ENCODE results near the gene SPECC1L. TPM values are rescaled to one million over a fixed set of nuclear protein-coding genes. Genes with fewer than 3 reads are reported as not detected.

Gene SPECC1L
- total RNA-seq, 1 experiment from 2014 or later = 40.8 TPM

DNA sequence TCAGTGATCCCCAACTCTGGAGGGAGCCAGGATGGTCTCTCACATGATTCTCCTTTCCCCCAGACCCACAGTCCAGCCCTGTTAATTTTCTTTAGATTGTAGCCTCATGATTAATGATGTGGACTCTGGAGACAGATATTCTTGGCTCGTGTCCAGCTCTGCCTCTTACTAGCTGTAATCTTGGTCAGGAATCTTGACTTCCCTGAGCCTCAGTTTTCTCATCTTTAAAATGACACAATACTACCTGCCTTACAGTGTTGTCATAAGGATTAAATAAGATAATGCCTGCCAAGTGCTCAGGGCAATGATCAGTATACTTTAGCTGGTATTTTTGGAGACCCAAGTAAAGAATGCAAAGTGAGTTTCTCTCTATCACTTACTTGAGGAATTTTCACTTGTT is 60.0 kb downstream of the SPECC1L start:
- intact Hi-C loops (cut with micrococcal nuclease) = no loop called here
- CTCF ChIA-PET = no interaction called here

More for the DNA sequence above, 60.0 kb downstream of the SPECC1L start:
- ChIA-PET RAD21 (ENCODE audit: low non-redundant PET in 1 of 2, low total read pairs in 2 of 2, uncharacterized antibody in 2 of 2, unreplicated experiment in 2 of 2) (no interaction called here), POLR2A (no interaction called here)
- no peaks in the 10 kb centered on the region for H3K27me3 ChIP-seq (ENCODE audit: insufficient read depth, low read length)
- no peak overlapping the region for H3K9ac ChIP-seq (ENCODE audit: low read length)
- BruUV-seq (replicated peaks) = no TSS peak
- TF ChIP-seq EGR1 (IDR thresholded peaks at IDR 0.05; ENCODE audit: low read depth) (no peak), POLR2AphosphoS5 (IDR thresholded peaks at IDR 0.05; ENCODE audit: low read depth, low read length) (no peak), EZH2 (IDR thresholded peaks at IDR 0.05) (no peak), CEBPB (IDR thresholded peaks at IDR 0.05; ENCODE audit: low read depth) (no peak), MAX (IDR thresholded peaks at IDR 0.05) (no peak), SIN3A (IDR thresholded peaks at IDR 0.05; ENCODE audit: low read depth) (no peak), ZFX (IDR thresholded peaks at IDR 0.05) (no peak), SRF (IDR thresholded peaks at IDR 0.05; ENCODE audit: low read depth) (no peak), ZBTB33 (IDR thresholded peaks at IDR 0.05; ENCODE audit: extremely low read depth, insufficient replicate concordance, low read length) (no peak)
- H3K4me2 ChIP-seq (ENCODE audit: low read length) = no peak overlapping the region
- peaks cover 32 to 47% of the 10 kb centered on the region in 2 experiments for H3K36me3 ChIP-seq (ENCODE audit: control insufficient read depth in 1 of 2, insufficient read depth in 2 of 2, low read length in 2 of 2)
- H2AFZ ChIP-seq (ENCODE audit: low read depth, low read length, poor library complexity, severe bottlenecking) = no peak overlapping the region
- 0 out of 2 replicates have a peak, but pooled peaks cover 8% of the 10 kb centered on the region for H4K20me1 ChIP-seq (ENCODE audit: insufficient read depth)
- H3K4me1 ChIP-seq (ENCODE audit: control insufficient read depth in 1 of 2, insufficient read depth in 2 of 2, low read length in 2 of 2) = peaks cover 0 to 20% of the 10 kb centered on the region in 2 experiments; a peak in 3 of 4 replicates
- ATAC-seq (no peak), DNase-seq (ENCODE audit: low read depth, low spot score) (no peak)
- peaks cover 38% of the 10 kb centered on the region for H3K79me2 ChIP-seq (ENCODE audit: insufficient read depth, low read length)
- H3K27ac ChIP-seq (ENCODE audit: low read depth, low read length) = no peak overlapping the region
- no peaks in the 10 kb centered on the region for H3K9me2 ChIP-seq (ENCODE audit: insufficient read depth)
- no peaks in the 10 kb centered on the region for H3K9me3 ChIP-seq (ENCODE audit: control insufficient read depth in 1 of 2, insufficient read depth in 1 of 2, low read depth in 1 of 2, low read length in 2 of 2)
- no peak overlapping the region for H3K4me3 ChIP-seq (replicated peaks in 1 of 2; ENCODE audit: low read depth in 1 of 2, low read length in 2 of 2)
